Endometrial microvascular endothelial cells (primary cell): ENCODE measurements around the gene ASS1. TPM values are rescaled to one million over a fixed set of nuclear protein-coding genes. Genes with fewer than 3 reads are reported as not detected.
"Not testable (repeated sequence)": the region's sequence is repeated elsewhere in the genome, so short reads cannot be mapped to it uniquely, and the experiment has no call there.

Experiments used
- in situ Hi-C: cut with HindIII; loops from 2 replicates; pipeline ENCODE4 v1.10.0; 2017; ENCODE audit warnings: low sequenced_read_pairs, low pct_unique_long_range_greater_than_20kb; ENCODE audit errors: inconsistent ontology term
- total RNA-seq: library from RNA; depleted of rRNA; stranded (reverse); fragments of >200 nt; gene quantifications from one replicate; pipeline ENCODE4 v1.2.3, GENCODE V29; 2015; ENCODE audit errors: inconsistent ontology term

Gene ASS1
- total RNA-seq, result 0.93 TPM

DNA sequence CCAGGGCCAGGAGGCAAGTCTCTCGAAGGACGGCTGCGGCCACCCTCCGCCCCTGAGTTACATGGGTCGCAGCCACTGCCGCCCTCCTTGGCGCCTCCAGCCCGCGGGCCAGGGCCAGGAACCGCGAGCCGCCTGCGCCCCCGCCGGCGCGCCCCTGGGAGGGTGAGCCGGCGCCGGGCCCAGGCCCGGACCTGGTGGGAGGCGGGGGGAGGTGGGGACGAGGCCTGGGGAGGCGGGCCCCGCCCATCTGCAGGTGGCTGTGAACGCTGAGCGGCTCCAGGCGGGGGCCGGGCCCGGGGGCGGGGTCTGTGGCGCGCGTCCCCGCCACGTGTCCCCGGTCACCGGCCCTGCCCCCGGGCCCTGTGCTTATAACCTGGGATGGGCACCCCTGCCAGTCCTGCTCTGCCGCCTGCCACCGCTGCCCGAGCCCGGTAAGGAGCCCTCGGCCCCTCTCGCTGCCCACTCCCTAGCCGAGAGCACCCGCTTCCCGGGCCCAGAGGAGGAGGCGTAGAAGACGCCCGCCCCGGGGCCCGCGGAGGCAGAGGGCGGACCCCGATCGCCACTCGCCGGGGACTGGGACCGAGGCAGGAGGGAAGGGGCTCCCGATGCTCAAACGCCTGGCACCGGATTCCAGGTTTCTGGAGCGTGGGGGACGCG is at the start of gene ASS1:
ASS1 (plus strand) TSS at position 397 of the 657 bp plus-strand sequence. CDS start 7,268 bp downstream, outside the sequence.
- in situ Hi-C loops, result no loop called here

GRCh38 chr9:130395810-130396435 is 48.8 kb upstream of the ASS1 start:
- in situ Hi-C loops, result no loop called here

- in situ Hi-C loops, result no loop called here
These were observed 48.2 kb upstream of the ASS1 start for GRCh38 chr9:130396581-130396980.

- in situ Hi-C loops, result no loop called here
These were observed 46.1 kb upstream of the ASS1 start for GRCh38 chr9:130398487-130399240.

DNA sequence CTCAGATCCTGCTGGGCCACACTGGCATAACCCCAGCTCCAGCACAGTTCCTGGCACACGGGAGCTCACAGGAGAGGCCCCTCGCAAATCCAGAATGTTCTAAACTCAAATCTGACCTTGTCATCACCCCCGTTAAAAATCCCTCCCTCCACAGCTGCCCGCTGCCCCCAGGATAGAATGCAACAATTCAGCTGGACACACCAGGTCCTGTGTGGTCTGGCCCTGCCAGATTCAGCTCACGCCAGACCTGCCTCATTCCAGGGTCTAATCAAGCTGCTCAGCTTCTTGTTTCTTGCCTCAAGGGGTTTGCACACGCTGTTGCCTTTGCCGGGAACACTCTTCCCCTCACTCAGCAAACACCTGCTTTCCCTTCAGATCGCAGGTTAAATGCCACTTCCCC is 45.0 kb upstream of the ASS1 start:
- in situ Hi-C loops, result no loop called here

- in situ Hi-C loops, result no loop called here
These were observed 43.9 kb upstream of the ASS1 start for GRCh38 chr9:130400870-130401269.

DNA sequence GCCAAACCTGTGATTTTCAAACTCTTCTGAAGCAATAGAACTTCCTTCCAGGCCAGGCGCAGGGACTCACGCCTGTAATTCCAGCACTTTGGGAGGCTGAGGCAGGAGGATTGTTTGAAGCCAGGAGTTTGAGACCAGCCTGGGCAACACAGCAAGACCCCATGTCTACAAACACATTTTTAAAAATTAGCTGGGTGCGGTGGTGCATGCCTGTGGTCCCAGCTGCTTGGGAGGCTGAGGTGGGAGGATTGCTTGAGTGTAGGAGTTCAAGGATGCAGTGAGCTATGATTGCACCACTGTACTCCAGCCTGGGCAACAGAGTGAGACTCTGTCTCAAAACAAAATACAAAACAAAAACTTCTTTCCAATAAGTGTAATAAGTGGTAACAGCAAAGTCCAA is 43.0 kb upstream of the ASS1 start:
- in situ Hi-C loops, result not testable (repeated sequence)

DNA sequence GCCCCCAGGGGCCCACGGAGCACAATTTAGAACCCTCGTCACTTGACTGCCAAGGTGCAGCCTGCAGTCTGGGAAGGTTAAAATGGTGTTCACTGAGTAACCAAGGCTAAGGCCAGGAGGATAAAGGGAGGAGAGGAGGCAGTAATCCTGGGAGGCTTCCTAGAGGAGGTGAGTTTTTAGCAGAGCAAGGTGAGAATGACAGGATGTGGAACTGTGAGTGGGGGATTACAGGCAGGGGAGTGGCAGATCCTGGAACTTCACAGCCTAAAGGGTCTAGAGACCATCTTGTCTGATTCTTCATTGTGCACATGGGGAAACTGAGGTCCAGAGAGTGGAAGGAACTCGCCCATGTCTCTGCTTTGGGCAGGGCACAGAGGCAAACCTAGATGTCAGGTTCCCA is 42.5 kb upstream of the ASS1 start:
- in situ Hi-C loops, result no loop called here

GRCh38 chr9:130402645-130403440 is 41.9 kb upstream of the ASS1 start:
- in situ Hi-C loops, result no loop called here

- in situ Hi-C loops, result no loop called here
These were observed 39.0 kb upstream of the ASS1 start for GRCh38 chr9:130405657-130406257.

- in situ Hi-C loops, result no loop called here
These were observed 38.4 kb upstream of the ASS1 start for GRCh38 chr9:130406278-130406895.

DNA sequence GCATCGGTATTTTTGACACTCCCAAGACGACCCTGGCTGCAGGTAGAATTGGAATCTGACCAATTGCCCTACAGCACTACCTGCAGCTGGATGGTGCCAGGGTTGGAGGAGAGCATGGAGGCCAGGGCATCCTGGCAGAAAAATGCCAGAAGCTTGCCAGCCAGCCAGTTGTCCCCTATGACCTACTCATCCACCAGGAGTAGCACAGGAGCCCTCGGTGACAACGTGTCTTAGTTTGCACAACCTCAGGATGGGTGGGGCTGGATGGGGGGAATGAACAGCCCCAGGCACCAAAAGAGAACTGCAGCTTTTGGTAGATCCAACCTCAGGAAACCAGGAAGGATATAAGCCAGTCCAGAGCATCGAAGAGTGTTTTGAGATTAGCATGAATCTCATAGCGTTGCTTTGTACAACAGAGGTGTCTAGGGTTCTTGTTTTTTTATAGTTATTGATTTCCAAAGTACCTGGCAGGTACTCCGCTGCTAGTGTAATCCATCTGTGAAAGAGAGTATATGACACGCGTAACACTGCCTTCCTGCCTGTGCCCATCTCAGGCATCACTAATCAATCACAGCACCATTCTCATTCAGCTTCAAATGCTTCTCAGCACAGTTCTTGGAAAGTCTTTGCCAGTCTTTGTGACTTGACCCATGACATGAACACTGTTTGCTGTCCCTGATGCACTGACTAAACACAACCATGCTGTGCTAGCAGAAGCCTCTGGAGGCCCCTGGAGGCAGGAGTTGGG is 36.7 kb upstream of the ASS1 start:
- in situ Hi-C loops, result no loop called here

DNA sequence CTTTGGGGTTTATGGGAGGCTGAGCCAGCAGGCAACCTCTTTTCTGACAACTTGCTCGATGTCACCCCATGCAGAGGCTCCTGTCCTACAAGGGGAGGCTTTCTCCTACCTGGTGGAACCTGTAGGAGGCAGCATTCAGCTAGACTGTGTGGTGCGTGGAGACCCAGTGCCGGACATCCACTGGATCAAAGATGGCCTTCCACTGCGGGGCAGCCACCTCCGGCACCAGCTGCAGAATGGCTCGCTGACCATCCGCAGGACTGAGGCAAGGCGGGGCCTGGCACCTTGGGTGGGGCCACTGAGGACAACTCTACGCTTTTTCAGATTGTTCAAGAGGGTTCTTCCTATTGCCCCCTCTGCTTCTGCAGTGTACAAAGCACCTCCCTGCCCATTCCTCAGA is 36.1 kb upstream of the ASS1 start:
- in situ Hi-C loops, result no loop called here

DNA sequence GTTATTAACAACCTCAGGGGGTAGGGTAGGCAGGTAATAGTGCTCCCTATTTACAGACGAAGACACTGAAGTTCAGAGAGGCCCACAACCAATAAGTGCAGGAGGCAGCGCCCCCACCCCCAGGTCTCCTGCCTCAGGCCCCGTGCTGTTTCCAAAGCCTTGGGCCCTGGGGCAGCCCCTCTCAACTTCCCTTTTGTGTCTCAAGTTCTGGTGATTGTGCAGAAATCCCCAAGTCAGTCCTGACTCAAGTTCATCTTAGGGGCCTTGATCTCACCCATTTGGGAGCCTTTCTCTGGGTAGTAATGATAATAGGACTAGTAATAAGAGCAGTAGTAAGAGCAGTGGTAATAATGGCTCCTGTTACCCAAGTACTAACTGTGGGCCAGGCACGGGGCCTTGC is 35.5 kb upstream of the ASS1 start:
- in situ Hi-C loops, result no loop called here

GRCh38 chr9:130410443-130410842 is 34.3 kb upstream of the ASS1 start:
- in situ Hi-C loops, result no loop called here

GRCh38 chr9:130411566-130411915 is 33.2 kb upstream of the ASS1 start:
- in situ Hi-C loops, result no loop called here

DNA sequence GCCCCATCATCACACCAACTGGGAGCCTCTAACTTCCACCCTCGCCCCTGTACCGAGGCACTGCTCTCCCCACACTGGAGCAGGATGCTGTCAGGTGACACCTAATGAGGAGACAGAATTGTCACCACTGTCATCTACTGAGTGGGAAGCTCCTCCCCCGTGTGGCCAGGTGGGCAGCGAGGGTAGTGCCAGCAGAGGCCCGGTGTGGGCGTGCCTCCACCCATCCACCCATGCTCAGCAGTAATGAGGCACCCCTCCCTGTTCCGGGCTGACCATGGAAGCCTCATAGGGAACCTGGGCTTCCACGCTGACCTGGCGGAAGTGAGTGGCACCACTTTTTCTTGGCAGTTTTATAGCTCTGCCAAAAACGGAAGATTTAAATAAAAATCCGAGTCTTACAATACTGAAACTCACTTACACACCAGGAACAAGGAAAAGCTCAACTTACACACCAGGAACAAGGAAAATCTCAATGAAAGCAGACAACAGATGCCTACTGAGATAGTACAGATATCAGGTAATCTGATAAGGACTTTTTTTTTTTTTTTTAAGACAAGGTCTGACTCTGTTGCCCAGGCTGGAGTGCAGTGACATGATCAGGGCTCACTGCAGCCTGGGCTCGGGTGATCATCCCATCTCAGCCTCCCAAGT is 30.6 kb upstream of the ASS1 start:
- in situ Hi-C loops, result no loop called here
